ENCODE data around the gene FILIP1L. TPM values are rescaled to one million over a fixed set of nuclear protein-coding genes. Genes with fewer than 3 reads are reported as not detected.

The FILIP1L gene
- polyA plus RNA-seq, 1 donor, result 36.3 TPM

DNA sequence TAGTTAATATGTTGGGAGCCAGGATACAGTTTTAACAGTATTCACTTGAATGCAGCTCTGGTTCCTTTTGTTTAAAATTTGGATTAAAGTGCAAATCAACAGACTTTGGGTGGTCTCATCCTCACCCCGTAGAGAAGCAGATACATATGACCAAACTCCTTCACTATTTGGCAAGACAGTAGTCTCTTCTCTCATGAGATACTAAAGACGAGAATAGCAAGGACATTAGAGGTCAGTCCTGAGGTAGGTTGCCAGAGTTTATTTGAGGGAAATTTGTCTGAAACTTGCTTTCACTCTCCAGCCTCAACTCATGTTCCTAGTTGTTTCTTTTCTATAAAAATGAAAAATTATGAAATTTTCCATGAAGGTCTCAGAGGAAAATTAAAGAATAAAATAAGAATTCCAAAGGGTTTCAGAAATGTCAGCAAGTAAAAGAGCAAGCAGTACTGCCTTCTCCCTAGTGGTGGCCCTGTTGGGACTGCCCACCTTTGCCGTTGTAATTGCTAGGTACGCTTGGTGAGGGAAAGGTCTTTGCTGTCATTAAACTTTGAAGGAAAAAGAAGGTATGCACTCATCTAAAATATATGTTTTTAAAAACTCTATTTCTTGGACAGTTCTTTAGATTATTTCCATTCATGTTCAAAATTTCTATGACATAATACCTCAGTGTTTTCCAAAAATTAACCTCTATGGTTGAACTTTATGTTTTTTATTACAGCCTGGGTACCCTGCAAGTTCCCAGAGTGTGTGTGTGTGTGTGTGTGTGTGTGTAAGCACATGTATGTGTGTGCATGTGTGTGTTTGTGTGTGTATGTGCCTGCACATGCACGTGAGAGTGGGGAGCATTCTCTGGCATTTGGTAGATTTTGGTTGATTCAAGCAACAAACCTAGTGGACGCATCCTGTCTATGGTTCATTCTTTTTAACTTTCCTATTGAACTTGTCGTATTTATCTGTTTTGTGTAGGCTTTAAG, 185.2 kb downstream of the FILIP1L start:
- no peak overlapping the region for H3K4me3 ChIP-seq (ENCODE audit: low read length)
- H3K27ac ChIP-seq (ENCODE audit: low read length), result peak overlapping the region; percentile 44
- no CpG with 5 or more reads among the region's 7 CpGs for WGBS (ENCODE audit: insufficient coverage, low lambda C conversion rate)
- peak in 1 of 2 donors; percentile 48 for DNase-seq
- H3K36me3 ChIP-seq (ENCODE audit: control insufficient read depth, insufficient read depth, low read length), result no peaks in the 10 kb centered on the region
- H3K4me1 ChIP-seq (ENCODE audit: control insufficient read depth, insufficient read depth, low read length), result peaks cover 5% of the 10 kb centered on the region
- no peaks in the 10 kb centered on the region for H3K27me3 ChIP-seq (ENCODE audit: control insufficient read depth, insufficient read depth, low read length)
- no peaks in the 10 kb centered on the region for H3K9me3 ChIP-seq (ENCODE audit: control insufficient read depth, low read depth, low read length)

DNA sequence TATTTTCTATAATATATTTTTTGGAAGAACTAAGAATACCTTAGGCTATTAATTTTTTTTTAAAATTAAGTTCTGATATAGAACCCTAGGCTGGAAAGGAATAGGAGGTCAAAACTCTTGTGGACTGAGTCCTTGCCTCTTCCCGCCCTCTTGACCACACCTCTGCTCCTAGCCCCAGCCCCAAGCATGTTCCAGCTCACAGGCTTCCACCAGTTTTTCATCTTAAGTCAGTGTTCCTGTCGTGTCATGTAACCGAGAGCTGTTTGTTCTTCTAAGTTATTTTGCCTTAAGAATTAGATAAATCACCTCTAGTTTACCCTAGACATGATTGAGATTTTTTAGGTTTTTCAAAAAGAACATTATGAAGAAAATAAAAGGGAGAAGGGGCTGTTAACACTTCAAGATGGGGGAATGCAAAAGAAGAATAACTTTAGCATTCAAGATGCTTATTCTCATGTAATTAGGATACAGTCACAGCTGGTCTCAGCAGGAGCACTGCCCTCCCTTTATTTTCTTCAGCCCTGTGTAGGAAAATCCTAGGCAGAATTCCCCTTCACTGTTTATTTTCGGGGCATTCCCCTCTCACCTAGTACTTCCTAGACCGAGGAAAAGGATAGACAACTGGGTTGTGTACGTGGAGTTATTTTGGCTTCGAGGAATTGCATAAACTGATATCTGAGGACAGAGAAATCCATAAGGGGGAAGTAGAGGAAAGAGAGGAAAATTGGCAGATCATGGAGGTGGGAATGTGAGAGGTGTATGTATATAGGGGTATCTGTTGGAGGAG, 186.4 kb downstream of the FILIP1L start:
- Histone ChIP-seq H3K9me3 (ENCODE audit: control insufficient read depth, low read depth, low read length) (no peaks in the 10 kb centered on the region), H3K27ac (ENCODE audit: low read length) (peak overlapping the region; percentile 14), H3K4me3 (ENCODE audit: low read length) (no peak overlapping the region), H3K4me1 (ENCODE audit: control insufficient read depth, insufficient read depth, low read length) (peaks cover 12% of the 10 kb centered on the region), H3K27me3 (ENCODE audit: control insufficient read depth, insufficient read depth, low read length) (no peaks in the 10 kb centered on the region), H3K36me3 (ENCODE audit: control insufficient read depth, insufficient read depth, low read length) (no peaks in the 10 kb centered on the region)
- 88% methylated on average over 7 of the region's 7 CpGs for WGBS (ENCODE audit: insufficient coverage, low lambda C conversion rate)
- peak in 1 of 2 donors; percentile 8 for DNase-seq

DNA sequence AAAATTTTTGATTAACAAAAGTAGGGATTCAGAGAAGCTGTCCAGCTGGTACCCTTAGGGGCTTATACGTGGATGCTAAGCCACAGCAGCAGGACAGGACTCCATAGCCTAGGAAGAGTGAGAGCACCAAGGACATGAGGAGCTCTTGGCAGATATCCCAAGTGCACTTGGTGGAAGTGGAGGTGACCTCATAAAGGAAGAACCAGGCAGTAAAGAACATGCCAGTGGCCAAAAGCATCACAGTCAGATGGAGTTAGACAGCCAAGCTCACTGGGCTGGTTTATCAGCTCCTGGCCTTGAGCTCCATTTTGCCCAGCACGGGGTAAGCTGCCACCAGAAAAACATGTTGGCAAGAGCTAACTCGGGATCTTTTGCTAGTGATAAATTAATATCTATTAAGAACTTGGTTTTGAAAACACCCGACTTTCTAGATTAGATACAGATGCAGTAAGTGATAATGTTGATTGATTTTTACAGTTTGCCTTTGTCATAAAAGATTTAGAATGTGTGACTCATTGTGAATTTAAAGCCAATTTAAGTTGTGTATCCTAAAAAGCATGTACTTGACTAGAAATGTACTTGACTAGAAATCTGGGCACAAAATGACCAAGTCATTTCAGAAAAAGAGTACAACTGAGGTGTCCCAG, 188.6 kb downstream of the FILIP1L start:
- WGBS (ENCODE audit: insufficient coverage, low lambda C conversion rate), result 17% methylated on average over 1 of the region's 4 CpGs
- Histone ChIP-seq H3K9me3 (ENCODE audit: control insufficient read depth, low read depth, low read length) (no peaks in the 10 kb centered on the region), H3K4me3 (ENCODE audit: low read length) (no peak overlapping the region), H3K27me3 (ENCODE audit: control insufficient read depth, insufficient read depth, low read length) (no peaks in the 10 kb centered on the region), H3K27ac (ENCODE audit: low read length) (no peak overlapping the region), H3K36me3 (ENCODE audit: control insufficient read depth, insufficient read depth, low read length) (no peaks in the 10 kb centered on the region), H3K4me1 (ENCODE audit: control insufficient read depth, insufficient read depth, low read length) (peaks cover 24% of the 10 kb centered on the region)
- DNase-seq, result peak in 1 of 2 donors; percentile 62

DNA sequence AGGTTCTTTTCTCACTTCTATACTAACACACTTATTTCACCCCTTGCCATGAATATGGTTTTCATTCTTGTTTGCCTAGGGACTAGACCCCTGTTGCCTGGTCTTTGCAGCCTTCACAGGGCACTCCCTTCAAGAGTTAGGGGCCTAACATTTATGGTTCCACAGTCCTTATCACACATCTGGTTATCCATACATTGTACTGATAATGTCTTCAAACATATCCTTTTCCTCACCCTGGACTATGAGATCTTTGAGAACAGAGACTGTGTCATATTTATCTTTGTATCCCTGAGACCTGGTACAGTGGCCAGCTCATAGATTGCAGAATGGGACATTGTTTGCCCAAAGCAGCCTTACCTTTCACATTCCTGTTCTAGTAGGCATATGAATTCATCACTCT, 190.4 kb downstream of the FILIP1L start:
- Histone ChIP-seq H3K27ac (ENCODE audit: low read length) (peak overlapping the region; percentile 19), H3K36me3 (ENCODE audit: control insufficient read depth, insufficient read depth, low read length) (no peaks in the 10 kb centered on the region), H3K4me1 (ENCODE audit: control insufficient read depth, insufficient read depth, low read length) (peaks cover 37% of the 10 kb centered on the region), H3K27me3 (ENCODE audit: control insufficient read depth, insufficient read depth, low read length) (no peaks in the 10 kb centered on the region), H3K9me3 (ENCODE audit: control insufficient read depth, low read depth, low read length) (no peaks in the 10 kb centered on the region), H3K4me3 (ENCODE audit: low read length) (no peak overlapping the region)
- peak in 1 of 2 donors; percentile 44 for DNase-seq

DNA sequence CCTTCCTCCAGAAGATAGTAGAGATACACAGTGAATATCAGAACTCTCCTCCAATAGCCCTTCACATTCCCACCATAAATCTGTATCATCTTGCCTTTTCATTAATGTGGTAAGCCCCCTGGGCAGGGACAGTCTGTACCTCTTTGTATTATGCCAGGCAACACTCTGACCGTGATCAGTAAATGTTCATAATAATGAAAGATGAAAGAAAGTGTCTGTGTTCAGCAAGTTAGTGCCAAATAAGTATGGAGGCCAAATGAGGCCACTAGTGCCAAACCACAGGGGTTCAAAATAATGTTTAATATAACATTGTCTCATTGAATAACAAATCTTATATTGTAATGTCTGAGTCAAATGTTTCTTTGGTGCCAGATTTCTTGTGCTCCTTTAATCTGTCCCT, 192.3 kb downstream of the FILIP1L start:
- H3K27ac ChIP-seq (ENCODE audit: low read length), result peak overlapping the region; percentile 81
- WGBS (ENCODE audit: insufficient coverage, low lambda C conversion rate), result no CpG with 5 or more reads among the region's 1 CpG

DNA sequence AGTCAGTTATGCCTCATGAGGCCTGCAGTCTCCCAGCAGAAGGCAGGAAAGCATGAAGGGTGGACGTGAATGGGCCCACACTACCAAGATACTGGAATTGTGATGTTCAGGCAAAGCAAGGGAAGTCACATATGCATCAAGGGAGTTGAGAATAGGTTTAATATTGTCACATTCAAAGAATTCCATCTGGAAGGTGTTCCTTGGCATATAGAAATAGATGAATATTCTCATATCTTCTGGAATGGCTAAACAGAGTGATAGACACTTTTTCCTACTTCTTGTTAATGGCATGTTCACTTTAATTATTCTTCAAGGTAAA, 193.0 kb downstream of the FILIP1L start:
- Histone ChIP-seq H3K4me1 (ENCODE audit: control insufficient read depth, insufficient read depth, low read length) (peaks cover 37% of the 10 kb centered on the region), H3K27me3 (ENCODE audit: control insufficient read depth, insufficient read depth, low read length) (no peaks in the 10 kb centered on the region), H3K9me3 (ENCODE audit: control insufficient read depth, low read depth, low read length) (no peaks in the 10 kb centered on the region), H3K36me3 (ENCODE audit: control insufficient read depth, insufficient read depth, low read length) (no peaks in the 10 kb centered on the region), H3K27ac (ENCODE audit: low read length) (peak overlapping the region; percentile 81), H3K4me3 (ENCODE audit: low read length) (no peak overlapping the region)
- no peak for DNase-seq
- WGBS (ENCODE audit: insufficient coverage, low lambda C conversion rate), result no CpG with 5 or more reads among the region's 1 CpG

More for the DNA sequence above, 192.3 kb downstream of the FILIP1L start:
- no peak overlapping the region for H3K4me3 ChIP-seq (ENCODE audit: low read length)
- no peaks in the 10 kb centered on the region for H3K36me3 ChIP-seq (ENCODE audit: control insufficient read depth, insufficient read depth, low read length)
- H3K9me3 ChIP-seq (ENCODE audit: control insufficient read depth, low read depth, low read length), result no peaks in the 10 kb centered on the region
- no peaks in the 10 kb centered on the region for H3K27me3 ChIP-seq (ENCODE audit: control insufficient read depth, insufficient read depth, low read length)
- no peak for DNase-seq
- H3K4me1 ChIP-seq (ENCODE audit: control insufficient read depth, insufficient read depth, low read length), result peaks cover 37% of the 10 kb centered on the region

DNA sequence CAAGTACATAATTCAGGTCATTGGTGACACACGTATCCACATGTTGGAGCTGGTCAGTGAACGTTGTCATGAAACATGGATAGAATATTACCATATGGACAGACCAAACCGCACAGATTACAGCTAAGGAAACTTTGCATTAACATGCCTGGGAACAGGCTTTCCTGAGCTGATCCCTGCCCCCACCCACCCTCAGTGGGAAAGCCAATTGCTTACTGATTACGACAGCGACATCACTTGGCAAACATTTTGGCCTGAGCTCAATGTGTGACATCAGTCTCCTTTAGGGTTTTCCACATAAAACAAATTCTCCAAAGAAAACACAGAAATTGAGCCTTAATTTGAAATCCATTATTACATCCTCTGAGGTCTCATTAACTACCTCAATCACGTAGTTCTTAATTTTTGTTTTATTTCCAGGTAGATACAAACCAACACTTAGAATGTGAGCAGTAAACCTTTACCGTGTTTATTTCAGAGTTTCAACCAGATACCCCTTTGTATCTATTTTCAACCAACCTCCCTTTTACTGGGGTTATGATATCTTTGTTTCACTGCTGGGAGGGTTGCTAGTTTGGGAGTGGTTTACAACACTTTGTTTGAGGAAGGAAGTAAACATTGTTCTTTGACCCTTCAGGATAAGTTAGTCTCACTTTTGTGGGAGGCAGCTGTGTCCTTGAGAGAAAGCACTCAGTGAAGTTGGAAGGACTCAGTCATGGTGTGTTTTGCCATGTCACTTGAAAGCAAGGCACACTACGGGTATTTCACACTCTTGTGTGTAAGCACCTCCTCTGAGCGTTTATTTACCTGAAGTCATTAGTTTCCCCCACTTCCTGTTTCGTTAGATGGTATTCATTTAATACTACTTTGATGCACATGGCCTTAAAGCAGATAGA, 193.6 kb downstream of the FILIP1L start:
- Histone ChIP-seq H3K27me3 (ENCODE audit: control insufficient read depth, insufficient read depth, low read length) (no peaks in the 10 kb centered on the region), H3K9me3 (ENCODE audit: control insufficient read depth, low read depth, low read length) (no peaks in the 10 kb centered on the region), H3K4me3 (ENCODE audit: low read length) (no peak overlapping the region), H3K36me3 (ENCODE audit: control insufficient read depth, insufficient read depth, low read length) (no peaks in the 10 kb centered on the region), H3K4me1 (ENCODE audit: control insufficient read depth, insufficient read depth, low read length) (peaks cover 37% of the 10 kb centered on the region), H3K27ac (ENCODE audit: low read length) (peak overlapping the region; percentile 81)
- DNase-seq, result peak; percentile 75 to 93
- 25% methylated on average over 4 of the region's 10 CpGs for WGBS (ENCODE audit: insufficient coverage, low lambda C conversion rate)

DNA sequence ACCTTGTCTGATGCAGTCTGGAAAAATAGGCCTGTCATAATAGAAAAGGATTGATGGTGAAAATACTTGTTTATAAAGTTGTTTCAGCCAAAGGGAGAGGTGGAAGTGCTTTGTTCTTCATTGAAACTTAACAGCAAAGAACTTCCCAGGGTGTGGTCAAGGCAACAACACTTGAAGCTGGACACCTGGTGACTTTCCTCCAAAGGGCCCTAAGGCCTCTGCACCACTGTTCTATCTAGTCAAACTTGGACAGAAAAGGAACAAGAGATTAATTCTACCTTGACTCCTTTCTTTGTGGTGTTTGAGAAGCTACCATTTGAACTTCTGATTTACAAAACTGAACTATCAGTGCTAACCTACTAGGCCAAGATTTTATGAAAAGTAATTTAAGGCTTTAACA, 194.6 kb downstream of the FILIP1L start:
- Histone ChIP-seq H3K4me3 (ENCODE audit: low read length) (no peak overlapping the region), H3K27ac (ENCODE audit: low read length) (peak overlapping the region; percentile 81), H3K36me3 (ENCODE audit: control insufficient read depth, insufficient read depth, low read length) (no peaks in the 10 kb centered on the region), H3K9me3 (ENCODE audit: control insufficient read depth, low read depth, low read length) (no peaks in the 10 kb centered on the region), H3K27me3 (ENCODE audit: control insufficient read depth, insufficient read depth, low read length) (no peaks in the 10 kb centered on the region), H3K4me1 (ENCODE audit: control insufficient read depth, insufficient read depth, low read length) (peaks cover 33% of the 10 kb centered on the region)
- peak in 1 of 2 donors; percentile 15 for DNase-seq

DNA sequence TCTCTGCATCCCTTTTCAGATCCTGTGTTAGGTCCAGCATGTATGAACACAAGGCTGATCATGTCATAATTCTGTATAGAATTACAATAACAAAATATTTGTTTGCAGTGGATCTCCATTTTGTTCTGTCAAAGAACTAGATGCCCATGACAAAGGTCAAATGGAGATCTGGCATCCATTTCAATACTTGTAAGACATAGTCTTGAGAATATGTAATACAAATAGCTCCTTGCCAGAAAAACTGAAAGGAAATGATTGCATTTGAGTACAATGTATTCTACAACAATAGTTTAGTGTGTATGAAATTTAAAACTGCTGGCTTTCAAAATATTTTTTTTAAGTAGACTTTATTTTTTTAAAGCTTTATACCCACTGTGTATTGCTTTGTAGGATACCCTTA, 195.6 kb downstream of the FILIP1L start:
- Histone ChIP-seq H3K27ac (ENCODE audit: low read length) (no peak overlapping the region), H3K9me3 (ENCODE audit: control insufficient read depth, low read depth, low read length) (no peaks in the 10 kb centered on the region), H3K4me3 (ENCODE audit: low read length) (no peak overlapping the region), H3K36me3 (ENCODE audit: control insufficient read depth, insufficient read depth, low read length) (no peaks in the 10 kb centered on the region), H3K4me1 (ENCODE audit: control insufficient read depth, insufficient read depth, low read length) (peaks cover 29% of the 10 kb centered on the region), H3K27me3 (ENCODE audit: control insufficient read depth, insufficient read depth, low read length) (no peaks in the 10 kb centered on the region)
- no peak for DNase-seq

All from large intestine (tissue), 3 donors.